T47D (cell line): ENCODE measurements around the gene CNOT4.
A peak's percentile ranks its signal among the peaks of the same experiment; 100 is the strongest.

Experiments used
- DNase-seq, 2 experiments: peaks; one replicate each; pipeline versions ENCODE4 v3.0.0 to v3.0.0-alpha.2; 2011 to 2012; ENCODE audit warnings: low read depth in 1 of 2, low spot score in 1 of 2
- JUND ChIP-seq: IDR thresholded peaks from 2 replicates; pipeline ENCODE4 v1.6.1; 2012; ENCODE audit warnings: low read depth
- in situ Hi-C: cut with HindIII; loops from 2 replicates; pipeline ENCODE4 v1.10.0; 2016; ENCODE audit warnings: low sequenced_read_pairs, low pct_unique_long_range_greater_than_20kb

Gene CNOT4

DNA sequence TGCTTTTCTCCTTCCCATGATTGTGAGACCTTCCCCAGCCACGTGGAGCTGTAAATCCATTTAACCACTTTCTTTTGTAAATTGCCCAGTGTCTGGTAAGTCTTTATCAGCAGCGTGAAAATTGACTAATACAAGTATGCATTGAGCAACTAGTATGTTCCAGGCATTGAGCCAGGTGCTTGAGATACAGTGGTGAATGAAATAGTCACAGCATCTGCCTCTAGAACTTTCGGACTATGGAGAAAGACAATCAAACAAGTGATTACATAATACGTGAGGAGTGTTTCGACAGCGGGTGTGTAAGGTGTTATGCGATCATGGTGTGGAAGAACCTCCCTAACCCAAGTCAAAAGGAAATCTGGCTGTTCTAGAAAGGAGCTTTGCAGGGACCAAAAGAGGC, 26.2 kb upstream of the CNOT4 start:
- no peak for TF ChIP-seq JUND
- in situ Hi-C loops, result no loop called here
- DNase-seq, result no peak

DNA sequence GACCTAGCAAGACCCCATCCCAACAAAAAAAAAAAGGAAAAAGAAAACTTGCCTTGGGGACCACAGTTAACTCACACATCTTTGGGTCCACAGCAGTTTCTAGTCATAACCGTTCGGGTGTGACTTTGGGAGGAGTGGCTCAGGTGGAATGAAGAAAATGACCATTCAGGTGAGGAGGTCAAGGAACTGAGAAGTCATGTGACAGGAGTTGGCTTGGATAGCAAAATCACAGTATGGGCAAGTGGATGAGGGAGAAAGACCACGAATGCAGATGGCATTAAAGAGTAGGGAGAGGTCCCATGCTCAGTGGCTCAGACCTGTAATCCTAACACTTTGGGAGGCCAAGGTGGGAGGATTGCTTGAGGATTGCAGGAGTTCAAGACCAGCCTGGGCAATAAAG, 17.1 kb upstream of the CNOT4 start:
- in situ Hi-C loops, result no loop called here
- TF ChIP-seq JUND, result no peak
- DNase-seq, result no peak

DNA sequence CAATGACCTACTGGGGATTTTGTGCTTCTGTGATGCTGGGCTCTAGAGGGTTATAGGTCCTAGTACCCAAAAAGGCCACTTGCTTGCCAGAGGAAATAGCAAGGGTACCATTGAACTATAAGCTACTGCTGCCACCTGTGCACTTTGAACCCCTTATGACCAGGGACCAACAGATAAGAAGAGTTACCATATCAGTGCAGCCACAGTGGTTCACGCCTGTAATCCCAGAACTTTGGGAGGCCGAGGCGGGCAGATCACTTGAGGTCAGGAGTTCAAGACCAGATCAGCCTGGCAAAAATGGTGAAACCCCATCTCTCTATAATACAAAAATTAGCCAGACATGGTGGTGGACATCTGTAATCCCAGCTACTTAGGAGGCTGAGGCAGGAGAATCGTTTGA, 15.5 kb upstream of the CNOT4 start:
- no peak for DNase-seq
- in situ Hi-C loops, result no loop called here
- no peak for TF ChIP-seq JUND

DNA sequence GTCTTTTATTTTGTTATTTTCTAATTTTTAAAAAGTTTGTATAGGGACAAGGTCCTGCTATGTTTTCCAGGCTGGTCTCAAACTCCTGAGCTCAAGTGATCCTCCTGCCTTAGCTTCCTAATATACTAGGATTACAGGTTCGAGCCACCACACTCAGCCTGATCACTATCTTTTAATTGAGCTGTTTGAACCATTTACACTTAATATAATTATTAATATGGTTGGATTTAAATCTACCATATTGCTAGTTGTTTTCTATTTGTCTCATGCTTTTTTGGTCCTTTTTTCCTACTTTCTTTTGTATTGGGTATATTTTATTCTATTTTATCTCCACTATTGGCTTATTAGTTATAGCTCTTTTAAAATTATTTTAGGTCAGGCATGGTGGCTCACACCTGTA, 13.2 kb upstream of the CNOT4 start:
- DNase-seq, result no peak
- in situ Hi-C loops, result no loop called here
- TF ChIP-seq JUND, result no peak

DNA sequence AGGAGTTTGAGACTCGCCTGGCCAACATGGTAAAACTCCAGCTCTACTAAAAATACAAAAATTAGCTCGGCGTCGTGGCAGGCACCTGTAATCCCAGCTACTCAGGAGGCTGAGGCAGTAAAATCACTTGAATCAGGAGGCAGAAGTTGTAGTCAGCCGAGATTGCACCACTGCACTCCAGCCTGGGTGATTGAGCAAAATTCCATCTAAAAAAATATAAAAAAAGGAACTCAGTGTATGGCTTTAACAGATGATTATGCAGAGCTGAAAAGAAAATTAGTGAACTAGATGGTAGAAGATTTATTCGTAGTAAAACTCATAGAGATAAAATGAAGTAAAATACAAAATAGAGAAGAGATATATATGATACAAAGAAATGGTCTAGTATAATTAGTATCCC, 12.6 kb upstream of the CNOT4 start:
- TF ChIP-seq JUND, result no peak
- in situ Hi-C loops, result no loop called here
- DNase-seq, result no peak

DNA sequence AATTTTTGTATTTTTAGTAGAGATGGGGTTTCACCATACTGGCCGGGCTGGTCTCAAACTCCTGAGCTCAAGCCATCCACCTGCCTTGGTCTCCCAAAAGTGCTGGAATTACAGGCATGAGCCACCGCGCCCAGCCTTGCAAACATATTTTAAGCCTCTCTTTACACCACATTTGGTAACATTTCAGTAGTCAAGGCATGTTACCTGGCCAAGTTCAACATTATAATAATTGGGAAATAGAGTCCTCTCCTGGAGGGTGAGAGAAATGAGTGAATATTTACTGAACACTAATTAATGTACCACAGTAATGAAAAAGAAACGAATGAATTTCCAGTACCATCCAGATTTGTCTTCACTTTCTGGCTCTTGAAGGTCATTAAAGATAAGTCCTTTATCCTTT, 10.0 kb upstream of the CNOT4 start:
- in situ Hi-C loops, result no loop called here
- peak in 1 of 2 experiments; percentile 44 for DNase-seq
- no peak for TF ChIP-seq JUND

DNA sequence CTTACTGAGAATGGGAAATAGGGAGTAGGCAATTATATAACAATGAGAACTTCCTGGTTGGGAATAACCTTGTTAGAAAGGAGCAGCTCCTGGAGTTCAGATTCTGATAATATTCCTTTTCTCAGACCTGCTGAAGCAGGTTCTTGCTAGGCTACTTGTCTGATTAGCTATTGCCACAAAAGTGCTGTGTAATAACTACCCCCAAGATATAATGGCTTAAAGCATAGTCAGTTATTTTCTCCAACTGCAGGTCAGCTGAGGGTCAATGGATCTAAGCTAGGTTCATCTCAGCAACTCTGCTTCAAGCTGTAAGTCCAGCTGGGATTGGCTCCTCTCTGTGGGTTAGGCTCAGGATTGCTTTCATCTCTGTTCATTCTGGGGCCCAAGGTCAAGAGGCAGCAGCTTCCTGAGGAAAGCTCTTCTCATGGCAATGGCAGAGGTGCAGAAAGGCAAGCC, 9.4 kb upstream of the CNOT4 start:
- in situ Hi-C loops, result no loop called here
- DNase-seq, result peak in 1 of 2 experiments; percentile 2
- no peak for TF ChIP-seq JUND

DNA sequence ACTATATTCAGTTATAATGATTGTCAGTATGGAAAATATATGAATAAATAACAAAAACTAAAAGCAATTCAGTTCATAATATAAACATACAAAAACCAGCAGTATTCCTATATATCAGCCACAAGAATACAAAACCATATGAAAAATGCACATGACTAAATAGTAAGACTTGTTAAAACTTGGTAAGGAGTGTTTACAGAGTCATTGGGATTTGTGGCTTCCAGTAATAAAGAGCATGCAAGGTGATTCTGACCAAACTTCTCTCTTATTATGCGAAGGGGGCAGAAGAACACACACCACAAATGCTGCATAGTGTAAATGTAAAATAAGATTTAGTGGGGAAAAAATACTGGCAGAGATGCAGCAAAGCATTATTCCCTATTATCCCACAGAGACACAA, 8.8 kb upstream of the CNOT4 start:
- no peak for TF ChIP-seq JUND
- in situ Hi-C loops, result no loop called here
- no peak for DNase-seq

DNA sequence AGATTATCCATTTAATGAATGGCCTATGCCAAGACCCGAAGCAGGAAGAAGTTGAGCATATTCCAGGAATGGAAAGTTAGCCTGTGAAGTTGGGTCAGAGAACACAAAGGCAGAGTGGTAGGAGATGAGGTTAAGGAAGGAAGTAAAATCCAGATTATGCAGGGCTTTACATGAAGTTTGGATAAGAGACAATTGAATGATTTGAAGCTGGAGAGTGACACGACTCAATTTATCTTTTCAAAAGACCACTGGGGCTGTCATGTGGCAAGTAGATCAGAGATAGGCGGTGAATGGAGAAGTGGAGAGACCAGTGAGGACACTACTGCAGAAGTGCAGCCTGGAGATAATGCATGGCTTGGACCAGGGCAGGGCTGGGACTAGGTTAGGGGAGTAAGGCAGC, 7.2 kb upstream of the CNOT4 start:
- DNase-seq, result no peak
- in situ Hi-C loops, result no loop called here
- TF ChIP-seq JUND, result no peak

DNA sequence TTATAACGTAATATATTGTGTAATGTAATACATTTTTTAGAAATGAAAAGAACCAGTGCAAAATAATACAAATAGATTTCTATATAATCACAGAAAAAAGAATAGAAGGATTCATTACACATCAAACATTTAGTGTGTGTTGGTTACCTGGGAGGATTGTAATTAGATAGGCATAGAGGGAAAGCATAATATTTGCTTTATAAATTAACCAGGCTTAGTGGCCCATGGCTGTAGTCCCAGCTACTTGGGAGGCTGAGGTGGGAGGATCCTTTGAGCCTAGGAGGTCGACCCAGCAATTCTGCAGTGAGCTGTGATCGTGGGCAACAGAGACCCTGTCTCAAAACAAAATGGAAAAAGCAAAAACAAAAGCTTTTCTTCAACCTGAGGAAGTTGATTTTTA, 5.0 kb upstream of the CNOT4 start:
- TF ChIP-seq JUND, result no peak
- no peak for DNase-seq
- in situ Hi-C loops, result no loop called here

DNA sequence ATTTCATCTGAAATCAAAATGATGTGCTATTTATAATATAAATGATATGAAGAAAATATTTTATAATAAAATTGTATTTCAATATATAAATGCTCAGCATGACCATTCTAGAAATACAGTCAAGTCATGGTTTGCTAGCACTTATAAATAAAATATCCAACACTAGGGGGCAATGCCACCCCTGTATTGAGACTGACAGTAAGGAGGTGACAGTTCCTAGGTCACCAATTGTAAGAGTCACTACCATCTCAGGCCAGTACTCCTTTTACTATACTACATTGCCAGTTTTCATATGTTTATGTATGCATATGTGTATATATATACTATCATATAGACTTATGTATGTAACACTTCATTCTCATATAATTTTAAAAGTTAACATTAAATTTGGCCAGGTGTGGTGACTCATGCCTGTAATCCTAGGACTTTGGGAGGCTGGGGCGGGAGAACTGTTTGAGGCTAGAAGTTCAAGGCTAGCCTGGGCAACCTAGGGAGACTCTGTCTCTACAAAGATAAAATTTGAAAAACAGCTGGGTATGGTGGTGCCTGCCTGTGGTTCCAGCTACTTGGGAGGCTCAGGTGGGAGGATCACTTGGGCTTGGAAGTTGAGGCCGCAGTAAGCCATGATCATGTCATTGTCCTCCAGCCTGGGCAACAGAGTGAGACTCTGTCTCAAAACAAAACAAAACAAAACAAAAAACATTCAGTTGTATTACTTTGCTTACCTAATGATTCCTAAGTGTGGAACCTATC, 2.4 kb upstream of the CNOT4 start:
- TF ChIP-seq JUND, result no peak
- peak in 1 of 2 experiments; percentile 81 for DNase-seq
- in situ Hi-C loops, result no loop called here

DNA sequence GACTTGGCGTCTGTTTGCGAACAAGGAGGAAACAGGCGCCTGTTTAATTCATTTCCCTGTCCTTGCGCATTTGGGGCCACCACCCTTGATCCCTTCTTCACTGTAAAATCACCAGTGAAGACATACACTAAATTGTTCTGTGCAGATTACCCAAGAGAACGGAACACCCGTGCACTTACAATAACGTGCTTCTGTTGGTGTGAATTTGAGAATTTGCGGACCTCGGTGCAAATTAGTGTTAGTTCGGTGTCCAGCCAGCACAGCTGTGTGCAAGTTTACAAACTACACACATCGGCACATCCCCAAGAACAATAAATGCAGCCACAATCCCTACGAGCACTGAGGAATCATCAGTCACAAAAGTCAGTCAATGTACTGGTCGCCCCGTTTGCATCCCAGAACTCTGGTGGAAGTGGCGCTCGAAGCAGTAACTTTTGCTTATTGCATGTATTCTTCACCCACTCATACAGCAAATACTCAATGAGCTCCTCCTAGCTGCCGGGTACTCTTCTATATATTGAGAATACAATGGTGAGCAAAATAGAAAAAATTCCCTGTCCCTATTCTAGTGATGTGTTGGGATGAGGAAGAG, 786 bp upstream of the CNOT4 start:
- in situ Hi-C loops, result no loop called here
- no peak for TF ChIP-seq JUND
- peak in 1 of 2 experiments; percentile 31 for DNase-seq

DNA sequence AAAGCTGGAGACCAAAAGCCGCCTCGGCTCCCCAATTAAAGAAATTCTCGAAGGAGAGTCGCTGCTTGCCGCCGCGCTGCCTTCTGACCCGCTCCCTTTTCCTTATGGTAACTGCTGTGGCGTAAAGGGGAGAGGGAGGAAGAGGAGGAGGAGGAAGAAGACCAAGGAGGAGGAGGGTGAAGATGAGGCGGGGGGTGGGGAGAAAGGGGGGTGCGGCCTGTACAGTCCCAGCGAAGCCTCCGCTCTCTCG, 388 bp downstream of the CNOT4 start:
- TF ChIP-seq JUND, result no peak
- in situ Hi-C loops, result no loop called here
- DNase-seq, result peak in 1 of 2 experiments; percentile 66
